H1 (cell line): ENCODE data around the gene MYRF. TPM values are rescaled to one million over a fixed set of nuclear protein-coding genes. Genes with fewer than 3 reads are reported as not detected.

Source experiments
- CTCF ChIA-PET: fragments of 300-600 bp; sonication (Branson Sonifier 250); formaldehyde crosslinking; loops from one replicate; lab custom pipeline; 2021; ENCODE audit not compliant: partially characterized antibody; lab: Charles Lee
- POLR2A ChIA-PET: fragments of 300-600 bp; sonication (Branson Sonifier 250); formaldehyde crosslinking; loops from one replicate; lab custom pipeline; 2021; ENCODE audit warnings: inconsistent platforms; ENCODE audit not compliant: partially characterized antibody; lab: Charles Lee
- DNase-seq, 2 experiments: peaks; one replicate each; pipeline versions ENCODE4 v3.0.0 to v3.0.0-alpha.2; 2010 to 2022; ENCODE audit warnings: low spot score in 2 of 2, low read depth in 1 of 2, mixed read lengths in 1 of 2
- FAIRE-seq: peaks from 2 replicates; lab custom pipeline; 2011; peaks lifted over from hg19 to GRCh38; lab: Jason Lieb, UNC
- H2AFZ ChIP-seq: 2 replicates; pipeline ENCODE4 v1.8.1; 2012; ENCODE audit warnings: low read length, inconsistent platforms
- H2AK5ac ChIP-seq: 2 replicates; pipeline ENCODE4 v1.6.1; 2013; ENCODE audit warnings: low read depth, low read length
- H2BK120ac ChIP-seq: replicated peaks from 2 replicates; pipeline ENCODE3; 2013; ENCODE audit warnings: low read depth, low read length, inconsistent platforms
- H2BK12ac ChIP-seq: 2 replicates; pipeline ENCODE4 v1.6.1; 2013; ENCODE audit warnings: low read depth, low read length
- H2BK15ac ChIP-seq: 2 replicates; pipeline ENCODE4 v1.6.1; 2013; ENCODE audit warnings: low read length
- H2BK20ac ChIP-seq: 2 replicates; pipeline ENCODE4 v1.6.1; 2013; ENCODE audit warnings: low read length
- H2BK5ac ChIP-seq: 2 replicates; pipeline ENCODE4 v1.6.1; 2013; ENCODE audit warnings: low read depth, low read length
- H3K14ac ChIP-seq: 2 replicates; pipeline ENCODE4 v1.6.1; 2013; ENCODE audit warnings: inconsistent platforms; ENCODE audit not compliant: insufficient read length
- H3K18ac ChIP-seq: 2 replicates; pipeline ENCODE4 v1.6.1; 2013; ENCODE audit warnings: low read length; ENCODE audit errors: extremely low read depth
- H3K23ac ChIP-seq: 2 replicates; pipeline ENCODE4 v1.6.1; 2013; ENCODE audit warnings: inconsistent platforms; ENCODE audit not compliant: insufficient read length
- H3K23me2 ChIP-seq: 2 replicates; pipeline ENCODE4 v1.6.1; 2013; ENCODE audit warnings: low read depth, low read length
- H3K27ac ChIP-seq: 2 replicates; pipeline ENCODE4 v1.6.1; 2011; ENCODE audit warnings: low read depth, low read length, inconsistent platforms
- H3K27me3 ChIP-seq, 4 experiments: replicated peaks in 1 of 4; 1 replicate in 1 of 4; 2 replicates in 3 of 4; pipeline versions ENCODE4 v1.6.1 to v1.8.1; 2011 to 2013; ENCODE audit warnings: low read length in 3 of 4, mild to moderate bottlenecking in 3 of 4, inconsistent platforms in 2 of 4, mixed read lengths in 2 of 4, moderate library complexity in 1 of 4; ENCODE audit not compliant: control insufficient read depth in 3 of 4, insufficient read depth in 3 of 4; ENCODE audit errors: extremely low read depth in 1 of 4
- H3K36me3 ChIP-seq, 4 experiments: 2 replicates each; pipeline versions ENCODE4 v1.6.1 to v1.8.1; 2011 to 2013; ENCODE audit warnings: mild to moderate bottlenecking in 4 of 4, low read length in 3 of 4, moderate library complexity in 2 of 4, control low read depth in 1 of 4, inconsistent platforms in 1 of 4; ENCODE audit not compliant: insufficient read depth in 4 of 4, control insufficient read depth in 2 of 4
- H3K4ac ChIP-seq: replicated peaks from 2 replicates; pipeline ENCODE3; 2013; ENCODE audit warnings: low read length, low read depth, mixed read lengths, inconsistent platforms; ENCODE audit not compliant: insufficient read length
- H3K4me1 ChIP-seq, 4 experiments: replicated peaks in 1 of 4; 1 replicate in 1 of 4; 2 replicates in 3 of 4; pipeline versions ENCODE4 v1.6.1 to v1.8.1; 2011 to 2013; ENCODE audit warnings: low read length in 3 of 4, inconsistent platforms in 2 of 4, mixed read lengths in 1 of 4; ENCODE audit not compliant: insufficient read depth in 4 of 4, control insufficient read depth in 3 of 4
- H3K4me2 ChIP-seq, 2 experiments: 2 replicates each; pipeline versions ENCODE4 v1.6.1 to v1.8.1; 2011 to 2013; ENCODE audit warnings: low read depth in 2 of 2, low read length in 2 of 2, control low read depth in 1 of 2, inconsistent platforms in 1 of 2, mild to moderate bottlenecking in 1 of 2; ENCODE audit not compliant: insufficient read depth in 1 of 2
- H3K4me3 ChIP-seq, 4 experiments: fragments of 200-600, 300-600 bp in 1 of 4; sonication (generic), shearing (Covaris generic), sonication (Bioruptor Twin) in 1 of 4; 2 replicates each; pipeline versions ENCODE4 v1.5.1 to v1.8.1; 2011 to 2016; ENCODE audit warnings: low read length in 4 of 4, low read depth in 3 of 4, control low read depth in 2 of 4, inconsistent platforms in 2 of 4, mild to moderate bottlenecking in 2 of 4, mixed read lengths in 1 of 4, moderate library complexity in 1 of 4; ENCODE audit not compliant: insufficient read depth in 2 of 4; ENCODE audit errors: extremely low read depth in 1 of 4
- H3K56ac ChIP-seq: replicated peaks from 2 replicates; pipeline ENCODE3; 2013; ENCODE audit warnings: low read depth, mild to moderate bottlenecking, mixed read lengths, low read length, inconsistent platforms; ENCODE audit not compliant: insufficient read length
- H3K79me1 ChIP-seq: 2 replicates; pipeline ENCODE4 v1.6.1; 2013; ENCODE audit warnings: low read depth, low read length, control low read depth
- H3K79me2 ChIP-seq, 2 experiments: 2 replicates each; pipeline versions ENCODE4 v1.6.1 to v1.8.1; 2012 to 2013; ENCODE audit warnings: low read length in 2 of 2, mild to moderate bottlenecking in 2 of 2, inconsistent platforms in 1 of 2; ENCODE audit not compliant: insufficient read depth in 2 of 2, control insufficient read depth in 1 of 2
- H3K9ac ChIP-seq, 4 experiments: replicated peaks in 1 of 4; 1 replicate in 1 of 4; 2 replicates in 3 of 4; pipeline versions ENCODE4 v1.6.1 to v1.8.1; 2011 to 2013; ENCODE audit warnings: low read depth in 3 of 4, low read length in 3 of 4, control low read depth in 2 of 4, mild to moderate bottlenecking in 2 of 4, moderate library complexity in 2 of 4, inconsistent platforms in 1 of 4; ENCODE audit errors: extremely low read depth in 1 of 4
- H3K9me3 ChIP-seq, 2 experiments: 2 replicates each; pipeline versions ENCODE4 v1.6.1 to v1.8.1; 2012 to 2013; ENCODE audit warnings: mild to moderate bottlenecking in 2 of 2, moderate library complexity in 2 of 2, control low read depth in 1 of 2, inconsistent platforms in 1 of 2, low read depth in 1 of 2, low read length in 1 of 2, mixed read lengths in 1 of 2; ENCODE audit not compliant: insufficient read depth in 2 of 2
- H4K20me1 ChIP-seq, 2 experiments: replicated peaks in 1 of 2; 2 replicates each; pipeline versions ENCODE3 to v1.8.1; 2011 to 2013; ENCODE audit warnings: inconsistent platforms in 2 of 2, low read length in 2 of 2, mild to moderate bottlenecking in 1 of 2; ENCODE audit not compliant: insufficient read depth in 2 of 2, control insufficient read depth in 1 of 2
- H4K5ac ChIP-seq: 2 replicates; pipeline ENCODE4 v1.6.1; 2013; ENCODE audit warnings: low read length, low read depth, mixed read lengths, inconsistent platforms; ENCODE audit not compliant: insufficient read length
- H4K8ac ChIP-seq: 2 replicates; pipeline ENCODE4 v1.8.0; 2013; ENCODE audit warnings: mild to moderate bottlenecking, moderate library complexity, low read length, inconsistent platforms; ENCODE audit not compliant: insufficient read depth; ENCODE audit errors: extremely low read depth
- H4K91ac ChIP-seq: replicated peaks from 2 replicates; pipeline ENCODE3; 2013; ENCODE audit warnings: low read length, mixed read lengths, inconsistent platforms; ENCODE audit not compliant: insufficient read length
- ATF3 ChIP-seq: IDR thresholded peaks from 2 replicates; pipeline ENCODE4 v1.6.1; 2011; ENCODE audit warnings: low read depth, mild to moderate bottlenecking, low read length; ENCODE audit not compliant: insufficient read depth
- CHD2 ChIP-seq: IDR thresholded peaks from 2 replicates; pipeline ENCODE4 v1.6.1; 2012; ENCODE audit warnings: low read length, improper control_type of control experiment
- CREB1 ChIP-seq: IDR thresholded peaks from 2 replicates; pipeline ENCODE4 v1.6.1; 2012; ENCODE audit warnings: inconsistent platforms
- GABPA ChIP-seq: IDR thresholded peaks from 2 replicates; pipeline ENCODE4 v1.6.1; 2011; ENCODE audit warnings: mild to moderate bottlenecking, low read length, moderate library complexity, borderline replicate concordance; ENCODE audit not compliant: insufficient read depth
- PHF8 ChIP-seq: fragments of 200-600 bp; sonication (generic); conservative IDR thresholded peaks from 2 replicates; pipeline ENCODE4 v1.7.1; 2012; ENCODE audit warnings: low read depth, mild to moderate bottlenecking, inconsistent platforms, low read length, moderate library complexity
- RFX5 ChIP-seq: IDR thresholded peaks from 2 replicates; pipeline ENCODE4 v1.6.1; 2011; ENCODE audit warnings: low read depth, low read length, improper control_type of control experiment, borderline replicate concordance
- SP1 ChIP-seq: IDR thresholded peaks from 2 replicates; pipeline ENCODE4 v1.6.1; 2011; ENCODE audit warnings: low read depth, low read length
- SP4 ChIP-seq: IDR thresholded peaks from 2 replicates; pipeline ENCODE4 v1.6.1; 2012; ENCODE audit warnings: low read length, inconsistent platforms
- TBP ChIP-seq: IDR thresholded peaks from 2 replicates; pipeline ENCODE4 v1.6.1; 2011; ENCODE audit warnings: low read depth, low read length, improper control_type of control experiment
- TEAD4 ChIP-seq: IDR thresholded peaks from 2 replicates; pipeline ENCODE4 v1.6.1; 2012; ENCODE audit warnings: low read depth, low read length, inconsistent platforms, mixed read lengths
- YY1 ChIP-seq: IDR thresholded peaks from 2 replicates; pipeline ENCODE4 v1.6.1; 2011; ENCODE audit warnings: low read depth, mild to moderate bottlenecking, low read length
- ZNF274 ChIP-seq: IDR thresholded peaks from 2 replicates; pipeline ENCODE4 v1.7.0; 2012; ENCODE audit warnings: low read length, borderline replicate concordance; ENCODE audit errors: extremely low read depth
- WGBS, 2 experiments: shearing (Covaris generic) in 1 of 2; methylation state at CpG; one replicate each; pipeline versions ENCODE4 v1.1.6 to v1.1.7; 2013 to 2015; ENCODE audit warnings: low lambda C conversion rate in 2 of 2, mixed read lengths in 2 of 2, inconsistent platforms in 1 of 2, low coverage in 1 of 2, missing lambda C conversion rate in 1 of 2; ENCODE audit not compliant: insufficient replicate concordance in 2 of 2, insufficient coverage in 1 of 2, insufficient read length in 1 of 2; ENCODE audit errors: extremely low coverage in 1 of 2, missing lambda C conversion rate in 1 of 2; 5-methylcytosine and 5-hydroxymethylcytosine counted together
- polyA plus RNA-seq, 7 experiments: library from polyadenylated mRNA; depleted of rRNA in 3 of 7; stranded (reverse) in 5 of 7; unstranded in 2 of 7; fragments of >200 nt in 5 of 7; fragments of 200-250 nt in 2 of 7; gene quantifications; 1 replicate in 5 of 7; 2 replicates in 1 of 7; 4 replicates in 1 of 7; pipeline versions ENCODE4 v1.2.1 to v1.2.3, GENCODE V29; 2011 to 2013; ENCODE audit warnings: missing spikeins in 2 of 7, mixed read lengths in 2 of 7
- total RNA-seq: library from RNA; stranded (reverse); fragmentation: NEBNext Ultra II Directional; extraction: Animal tissue kit (Norgen Biotek cat#: 25700); gene quantifications from 2 replicates; pipeline ENCODE4 v1.2.1, GENCODE V29; 2021

Gene MYRF
- total and polyA plus RNA-seq, 2 of the 8 experiments (the other 6 are each of a cell fraction or from before 2014, with no cell fraction given) = 6.0 to 6.1 TPM

- DNase-seq (no peak), FAIRE-seq (no peak)
- peaks cover 0 to 21% (median 13%) of the 10 kb centered on the region in 4 experiments; a peak in 6 of 7 replicates for H3K4me1 ChIP-seq
- H3K18ac ChIP-seq = no peak overlapping the region
- H2BK12ac ChIP-seq = 0 out of 2 replicates have a peak overlapping the region, but pooled peaks have one; percentile 27
- WGBS, 2 experiments = 88% methylated on average over 21 of the region's 26 CpGs; no CpG with 5 or more reads in 1 of the 2 experiments
- H2BK20ac ChIP-seq = no peak overlapping the region
- H3K79me1 ChIP-seq = no peaks in the 10 kb centered on the region
- no peaks in the 10 kb centered on the region for H3K79me2 ChIP-seq
- no peak overlapping the region for H2BK15ac ChIP-seq
- no peak overlapping the region for H3K23ac ChIP-seq
- H3K23me2 ChIP-seq = no peaks in the 10 kb centered on the region
- H3K27me3 ChIP-seq = no peaks in the 10 kb centered on the region
- POLR2A ChIA-PET = interaction anchor here (0.6 to 2.2 kb wide), 6 partner anchors 18 to 50 kb away, joined by 3 to 8 read pairs (median 4); partner anchors contain the start of genes FEN1 and TMEM258
- no peak overlapping the region; the same call in 1 of the 2 replicates for H4K8ac ChIP-seq
- H2BK120ac ChIP-seq = no peak overlapping the region
- TF ChIP-seq SP1 (no peak), ATF3 (no peak), YY1 (no peak), PHF8 (no peak), SP4 (no peak), ZNF274 (no peak), CREB1 (no peak), CHD2 (no peak), RFX5 (no peak), TBP (no peak), GABPA (no peak), TEAD4 (no peak)
- CTCF ChIA-PET = interaction anchor here (1.0 to 5.3 kb wide), 15 partner anchors 8 to 136 kb away, joined by 3 to 38 read pairs (median 8); partner anchors contain the start of gene MYRF
- no peak overlapping the region for H3K4me2 ChIP-seq
- no peak overlapping the region for H2AK5ac ChIP-seq
- H3K27ac ChIP-seq = no peak overlapping the region
- H3K4me3 ChIP-seq = no peak overlapping the region
- H3K56ac ChIP-seq = no peak overlapping the region
- no peak overlapping the region for H2AFZ ChIP-seq
- H3K4ac ChIP-seq = no peak overlapping the region
- H2BK5ac ChIP-seq = no peak overlapping the region
- no peaks in the 10 kb centered on the region for H4K20me1 ChIP-seq
- H3K9ac ChIP-seq = no peak overlapping the region
- no peaks in the 10 kb centered on the region for H3K9me3 ChIP-seq
- no peak overlapping the region for H4K5ac ChIP-seq
- no peak overlapping the region for H4K91ac ChIP-seq
- H3K36me3 ChIP-seq = no peaks in the 10 kb centered on the region
- H3K14ac ChIP-seq = no peak overlapping the region
These were observed 13.3 kb downstream of the MYRF start for GRCh38 chr11:61765550-61766253.
